ENCODE results near the gene TP73.

TP73 gene

GRCh38 chr1:3656450-3657095 lies 4.3 kb downstream of the TP73 start:
- no peak for DNase-seq

- no peak for DNase-seq
These were observed 4.8 kb downstream of the TP73 start for GRCh38 chr1:3657096-3657475.

DNA sequence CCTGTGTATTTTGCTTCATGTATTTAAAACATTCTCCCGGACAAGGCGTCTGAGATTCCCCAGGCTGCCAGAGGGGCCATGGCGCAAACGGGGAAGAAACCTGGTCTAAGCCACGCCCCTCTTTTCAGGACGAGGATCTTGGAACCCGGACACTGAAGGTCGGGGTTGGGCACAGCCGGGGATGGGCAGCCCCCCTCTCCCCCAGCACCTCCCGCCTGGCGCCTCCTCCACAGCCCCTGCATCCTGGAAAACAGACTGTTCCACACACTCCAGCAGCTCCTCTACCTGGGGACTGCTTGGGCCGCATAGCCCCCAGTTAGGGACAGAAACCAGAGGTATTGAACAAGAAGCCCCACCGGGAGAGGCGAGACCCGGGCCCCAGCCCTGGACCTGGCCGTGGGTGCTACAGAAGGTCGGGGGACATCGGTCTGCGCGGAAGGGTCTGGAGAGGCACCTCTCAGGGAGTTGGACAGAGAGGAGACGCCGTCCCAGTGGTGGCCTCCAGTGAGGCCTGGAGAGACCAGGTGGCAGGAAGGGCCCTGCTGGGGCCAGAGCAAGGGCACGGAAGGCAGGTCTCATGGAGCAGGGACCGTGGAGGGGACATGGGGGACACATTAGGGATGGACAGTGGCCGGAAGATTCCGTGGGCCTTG lies 5.4 kb downstream of the TP73 start:
- no peak for DNase-seq

DNA sequence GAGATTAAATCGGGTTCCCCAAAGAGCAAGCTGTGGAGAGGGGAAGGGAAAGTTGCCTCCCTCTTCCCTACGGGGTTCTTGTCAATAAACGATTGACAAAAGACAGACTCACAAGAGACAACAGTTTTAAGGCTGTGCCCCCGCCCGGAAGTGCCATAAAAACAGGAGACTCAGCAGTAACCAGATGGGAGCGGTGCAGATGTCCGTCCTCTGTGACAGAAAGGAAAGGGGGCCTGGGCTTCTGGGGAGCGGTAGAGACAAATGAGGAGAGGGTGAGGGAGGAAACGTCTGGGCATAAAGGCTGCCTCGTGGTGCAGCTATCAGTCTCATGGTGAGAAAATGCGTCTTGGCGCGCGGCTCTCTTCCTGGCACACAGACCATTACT lies 5.9 kb downstream of the TP73 start:
- no peak for DNase-seq

- no peak for DNase-seq
These were observed 6.8 kb downstream of the TP73 start for GRCh38 chr1:3659093-3659492.

GRCh38 chr1:3660704-3661103 lies 8.4 kb downstream of the TP73 start:
- DNase-seq, result no peak

DNA sequence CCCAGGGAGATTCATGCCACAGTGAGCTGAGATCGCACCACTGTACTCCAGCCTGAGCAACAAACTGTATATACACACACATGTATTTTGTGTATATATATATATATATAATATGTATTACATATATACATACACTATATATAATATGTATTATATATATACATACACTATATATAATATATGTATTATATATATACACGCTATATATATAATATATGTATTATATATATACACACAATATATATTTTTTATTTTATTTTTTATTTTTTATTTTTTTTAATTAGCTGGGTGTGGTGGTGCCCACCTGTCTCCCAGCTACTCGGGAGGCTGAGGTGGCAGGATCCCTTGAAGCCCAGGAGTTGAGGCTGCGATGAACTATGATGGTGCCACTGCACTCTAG lies 9.3 kb downstream of the TP73 start:
- DNase-seq, result no peak

DNA sequence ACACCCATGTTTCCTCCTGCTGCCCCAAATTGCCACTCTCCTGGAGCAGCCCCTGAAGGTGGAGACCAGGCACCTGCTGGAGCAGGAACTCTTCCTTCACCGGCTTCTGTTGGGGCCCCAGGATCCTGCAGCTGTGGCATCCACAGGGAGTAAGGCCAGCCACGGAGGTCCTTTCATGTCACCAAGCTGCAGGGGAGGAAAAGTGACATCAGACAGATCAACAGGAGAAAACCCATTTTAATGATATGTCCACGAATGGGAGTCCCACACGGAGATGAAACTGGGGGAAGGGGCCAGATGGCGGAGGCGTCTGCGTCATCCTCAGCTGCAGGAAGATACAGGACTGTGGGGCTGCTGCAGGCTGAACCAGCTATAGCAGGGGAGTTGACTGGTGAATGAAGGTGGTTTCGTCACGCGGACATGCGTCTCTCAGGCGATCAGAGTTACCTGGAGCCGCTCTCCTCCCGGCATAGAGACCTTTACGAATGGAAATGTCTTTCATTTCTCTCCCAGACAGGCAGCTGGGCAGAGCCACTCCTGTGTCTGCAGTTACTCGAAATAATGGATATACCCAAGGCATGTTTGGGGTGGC lies 9.9 kb downstream of the TP73 start:
- no peak for DNase-seq

DNA sequence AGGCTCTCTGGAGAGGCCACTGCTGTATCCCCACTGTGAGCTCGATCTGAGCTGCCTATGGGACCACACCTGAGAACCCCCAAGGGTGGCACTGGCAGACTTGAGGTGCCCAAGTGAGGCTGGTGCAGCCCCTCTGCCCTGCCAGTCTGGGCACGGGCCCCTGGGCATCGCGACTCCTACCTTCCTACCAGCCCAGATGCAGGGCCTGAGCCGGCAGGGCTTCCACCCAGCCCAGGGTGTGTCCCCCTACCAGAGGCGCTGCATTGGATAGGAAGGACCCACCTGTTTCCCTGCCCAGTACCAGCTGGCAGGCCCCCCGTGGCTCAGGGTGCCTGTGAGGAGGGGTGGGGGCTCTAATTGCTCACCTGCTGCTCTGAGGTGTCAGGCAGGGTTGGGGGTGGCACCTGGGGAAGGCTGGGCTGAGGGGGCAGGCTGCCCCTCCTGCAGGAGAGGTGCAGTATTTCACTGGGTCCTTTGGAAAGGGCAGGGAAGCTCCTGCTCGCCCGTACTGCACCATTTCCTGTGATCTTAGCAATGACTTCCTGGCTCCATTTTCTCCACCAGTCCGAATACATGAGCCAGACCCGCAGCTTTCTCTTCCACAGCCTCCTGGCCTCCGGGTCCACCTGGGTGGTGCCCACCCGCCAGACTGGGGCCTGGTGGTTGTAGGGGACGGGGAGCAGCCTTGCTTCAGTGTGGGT lies 11.8 kb downstream of the TP73 start:
- DNase-seq, result no peak

DNA sequence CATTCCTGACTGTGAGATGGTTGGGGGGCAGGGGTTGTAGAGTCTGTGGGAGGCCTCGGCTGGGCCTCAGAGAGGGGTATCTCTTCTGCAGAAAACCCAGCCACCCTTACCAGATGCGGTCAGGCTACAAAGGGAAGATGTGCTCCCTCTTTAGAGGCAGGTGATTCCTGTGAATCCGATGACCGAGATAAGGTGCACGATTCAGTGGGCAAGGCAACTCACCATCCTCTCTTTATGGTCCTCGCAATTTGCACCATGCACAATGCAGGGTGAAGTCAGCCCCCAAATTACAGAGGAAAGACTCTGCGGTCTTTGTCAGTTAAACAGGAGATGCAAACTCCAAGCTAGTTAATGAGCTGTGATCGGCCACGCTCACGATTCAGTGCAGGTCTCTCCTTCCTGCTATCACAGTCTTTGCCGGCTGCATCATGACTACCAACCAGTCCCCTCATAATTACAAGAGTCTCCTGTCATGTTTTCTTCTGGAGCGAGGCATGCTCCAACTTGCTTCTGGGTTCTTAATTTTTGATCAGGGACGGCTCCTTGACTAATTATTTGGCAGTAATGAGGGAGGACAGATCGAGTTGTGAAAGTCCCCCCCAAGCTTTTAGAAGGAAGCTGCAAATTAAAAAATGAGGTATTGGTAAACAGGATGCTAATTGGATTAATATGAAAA lies 12.5 kb downstream of the TP73 start:
- no peak for DNase-seq

GRCh38 chr1:3668148-3668547 lies 15.8 kb downstream of the TP73 start:
- no peak for DNase-seq

DNA sequence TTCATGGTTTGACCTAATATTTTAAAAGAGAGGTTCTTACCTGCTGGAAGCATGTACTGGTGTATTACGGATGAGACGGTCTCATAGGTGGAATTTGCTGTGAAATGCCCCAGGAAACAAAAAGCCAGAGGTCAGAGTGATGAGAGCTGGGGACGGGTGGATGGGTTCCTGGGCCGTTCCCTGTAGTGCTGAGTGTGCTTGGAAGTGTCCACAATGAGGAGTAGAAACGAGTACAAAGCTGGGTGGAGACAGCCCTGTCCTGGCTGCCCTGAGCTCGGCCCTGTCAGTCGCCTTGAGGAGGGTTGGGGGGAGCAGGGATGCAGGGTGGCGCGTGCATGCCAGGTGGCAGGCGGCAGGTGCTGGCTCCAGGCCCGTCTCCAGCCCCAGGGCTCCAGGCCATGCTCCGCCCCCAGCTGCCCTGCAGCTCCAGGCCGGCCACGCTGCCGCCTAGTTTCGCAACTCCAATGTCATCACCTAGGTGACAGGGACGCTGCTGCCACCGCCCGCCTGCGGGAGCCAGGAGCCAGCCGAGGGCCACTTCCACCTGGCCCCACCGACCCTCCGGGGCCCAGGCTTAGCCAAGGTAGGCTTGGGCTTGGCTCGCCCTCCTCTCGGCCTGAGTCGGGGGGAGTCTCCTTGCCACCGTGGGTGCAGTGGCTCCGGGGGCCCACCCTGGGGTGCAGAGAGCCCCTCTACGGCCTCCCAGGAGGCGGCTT lies 16.4 kb downstream of the TP73 start:
- DNase-seq, result no peak

- DNase-seq, result no peak
These were observed 17.1 kb downstream of the TP73 start for GRCh38 chr1:3669421-3669821.

DNA sequence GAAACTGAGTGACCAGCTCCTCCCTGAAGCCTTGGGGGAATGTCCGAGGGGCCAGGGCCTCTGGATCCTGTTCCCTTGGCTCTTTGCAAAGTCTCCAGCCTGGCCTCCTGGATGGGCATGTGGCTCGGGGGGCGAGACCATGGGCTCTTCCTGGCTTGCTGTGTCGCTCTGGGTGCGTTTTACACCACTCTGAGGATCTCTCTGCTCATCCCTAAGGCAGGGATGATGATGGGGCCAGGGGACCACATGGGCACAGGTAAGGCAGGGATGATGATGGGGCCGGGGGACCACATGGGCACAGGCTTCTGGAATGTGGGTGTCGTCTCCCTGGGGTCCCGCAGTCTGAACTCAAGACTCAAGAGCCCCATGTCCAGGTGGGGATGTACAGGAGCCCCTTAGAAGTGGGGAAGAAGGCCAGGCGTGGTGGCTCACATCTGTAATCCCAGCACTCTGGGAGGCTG lies 17.7 kb downstream of the TP73 start:
- DNase-seq, result no peak

GRCh38 chr1:3670823-3671265 lies 18.5 kb downstream of the TP73 start:
- DNase-seq, result no peak

DNA sequence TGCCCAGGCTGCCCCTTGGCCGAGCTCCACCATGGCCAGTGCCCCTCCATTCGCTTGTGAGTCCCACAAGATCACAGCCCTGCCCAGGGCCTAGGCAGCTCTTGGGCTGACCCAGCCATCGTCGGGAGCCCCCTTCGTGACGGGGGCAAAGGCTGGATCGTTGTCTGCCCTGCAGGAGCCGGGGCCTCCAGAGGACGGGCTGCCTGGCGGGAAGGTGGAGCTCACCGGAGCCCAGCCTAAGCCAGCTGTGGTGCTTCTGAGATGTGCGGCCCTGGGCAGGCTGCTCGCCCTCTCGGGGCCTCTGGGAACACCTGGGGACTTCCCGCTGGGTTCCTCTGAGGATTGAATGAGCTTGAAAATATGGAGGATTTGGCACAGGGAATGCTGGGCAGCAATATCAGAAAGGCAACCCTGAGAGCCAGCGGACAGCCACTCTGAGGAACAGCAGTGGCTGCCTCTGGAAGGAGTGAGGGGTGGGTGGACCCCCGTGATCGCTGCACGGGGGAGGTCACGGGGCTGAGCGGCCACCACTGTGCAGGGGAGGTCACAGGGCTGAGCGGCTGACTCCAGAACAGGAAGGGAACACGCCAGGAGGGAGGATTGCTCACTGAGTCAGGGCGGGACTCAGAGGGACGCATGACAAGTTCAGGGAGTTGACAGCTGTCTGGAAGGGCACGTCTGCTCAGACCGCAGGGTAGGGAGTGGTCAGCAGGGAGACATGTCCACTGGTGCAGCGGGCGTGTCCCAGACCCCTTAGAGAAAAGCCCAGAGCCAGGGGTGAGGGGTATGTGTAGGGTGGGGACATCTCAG lies 19.3 kb downstream of the TP73 start:
- no peak for DNase-seq

- no peak for DNase-seq
These were observed 20.1 kb downstream of the TP73 start for GRCh38 chr1:3672231-3672970.

DNA sequence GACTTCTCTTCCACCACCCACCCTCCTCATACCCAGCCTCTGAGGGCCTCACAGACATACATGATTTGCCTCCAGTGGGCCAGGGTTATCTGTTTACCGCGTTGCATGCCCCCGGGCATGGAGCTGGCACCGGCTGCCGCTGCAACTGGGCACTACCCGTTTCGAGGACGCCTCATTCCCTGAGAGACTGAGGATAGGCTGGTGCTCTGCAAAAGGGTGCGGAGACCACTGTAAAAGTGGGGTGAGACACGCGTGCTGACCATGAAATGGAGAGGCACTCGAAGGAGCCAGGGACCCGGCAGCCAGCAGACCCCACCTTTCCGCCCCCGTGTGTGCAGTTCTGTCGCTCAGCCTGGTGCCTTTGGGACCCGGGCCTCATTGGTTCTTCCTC lies 20.6 kb downstream of the TP73 start:
- DNase-seq, result no peak

GRCh38 chr1:3673381-3674099 lies 21.2 kb downstream of the TP73 start:
- DNase-seq, result no peak

All from SIG-M5 (cell line).